Esophagus squamous epithelium (tissue), 5 donors: Measurements from ENCODE around the gene GMNN. TPM values are rescaled to one million over a fixed set of nuclear protein-coding genes. Genes with fewer than 3 reads are reported as not detected.

Experiments used
- DNase-seq: peaks from one replicate; lab custom pipeline; 2025; lab: John Stamatoyannopoulos, UW
- H3K27ac ChIP-seq, 4 donors: fragments of 200-600 bp; sonication (generic); one replicate each; pipeline ENCODE4 v1.5.1; 2016 to 2019; ENCODE audit warnings: mild to moderate bottlenecking in 1 of 4
- H3K27me3 ChIP-seq, 4 donors: fragments of 200-600 bp; sonication (generic); 1 replicate in 3 of 4; 2 replicates in 1 of 4; pipeline versions ENCODE4 v1.5.1 to v1.6.0; 2017 to 2021; ENCODE audit warnings: antibody characterized with exemption in 1 of 4
- H3K36me3 ChIP-seq, 3 donors: fragments of 200-600 bp; sonication (generic); one replicate each; pipeline ENCODE4 v1.5.1; 2016 to 2019
- H3K4me1 ChIP-seq, 3 donors: fragments of 200-600 bp; sonication (generic); one replicate each; pipeline ENCODE4 v1.5.1; 2017 to 2019
- H3K4me3 ChIP-seq, 4 donors: fragments of 200-600 bp; sonication (generic); 1 replicate in 3 of 4; 2 replicates in 1 of 4; pipeline ENCODE4 v1.5.1; 2016 to 2019; ENCODE audit warnings: mild to moderate bottlenecking in 2 of 4, moderate library complexity in 1 of 4
- H3K9me3 ChIP-seq, 3 donors: fragments of 200-600 bp; sonication (generic); one replicate each; pipeline ENCODE4 v1.5.1; 2016 to 2019
- CTCF ChIP-seq, 6 experiments: fragments of 450-650 bp in 4 of 6; fragments of 200-600 bp in 2 of 6; sonication (generic) in 2 of 6; IDR thresholded peaks; one replicate each; pipeline ENCODE4 v1.5.1; 2016 to 2019; ENCODE audit warnings: antibody characterized with exemption in 6 of 6, mild to moderate bottlenecking in 4 of 6, moderate library complexity in 4 of 6
- POLR2A ChIP-seq, 4 donors: fragments of 450-650 bp; IDR thresholded peaks; one replicate each; pipeline ENCODE4 v1.6.1; 2017; ENCODE audit warnings: antibody characterized with exemption in 4 of 4, mild to moderate bottlenecking in 4 of 4, moderate library complexity in 3 of 4
- WGBS, 2 donors: methylation state at CpG; one replicate each; pipeline ENCODE4 v1.1.5; 2018; 5-methylcytosine and 5-hydroxymethylcytosine counted together
- intact Hi-C: fragments of 100-400 bp; cut with DNase I; formaldehyde crosslinking; loops from one replicate; pipeline ENCODE4 v1.15.0; 2022
- total RNA-seq, 4 donors: library from RNA; depleted of rRNA; stranded (reverse); fragments of >200 nt; gene quantifications; one replicate each; pipeline ENCODE4 v1.1.0, GENCODE V29; 2016
- donor health status: DM: yes; HTN: yes; CAD: no.

Gene GMNN
- total RNA-seq, 4 donors from 2014 or later: 12.4 to 24.3 (median 16.3) TPM

- 89% methylated on average over 3 of the region's 3 CpGs for whole genome bisulfite sequencing, 2 donors
- peaks cover 0 to 7% (median 0%) of the 10 kb centered on the region in 3 donors for H3K36me3 ChIP-seq
- intact Hi-C loops: no loop called here
Measured at GRCh38 chr6:24829657-24830056, 54.9 kb downstream of the GMNN start.

GRCh38 chr6:24831771-24832716 lies 57.3 kb downstream of the GMNN start:
- H3K4me3 ChIP-seq: no peak overlapping the region
- no peaks in the 10 kb centered on the region for H3K27me3 ChIP-seq
- TF ChIP-seq CTCF (IDR thresholded peaks at IDR 0.05): no peak
- no peak for TF ChIP-seq POLR2A (IDR thresholded peaks at IDR 0.05)
- H3K4me1 ChIP-seq: peaks cover 0 to 42% (median 19%) of the 10 kb centered on the region in 3 donors
- no peaks in the 10 kb centered on the region for H3K9me3 ChIP-seq
- DNase-seq: no peak
- peaks cover 0 to 7% (median 0%) of the 10 kb centered on the region in 3 donors for H3K36me3 ChIP-seq
- intact Hi-C loops: no loop called here
- 72 to 78% methylated on average over 10 of the region's 10 CpGs for WGBS, 2 donors
- H3K27ac ChIP-seq: peak overlapping the region in 2 of 4 donors; percentile 15 to 39

More at GRCh38 chr6:24829657-24830056, 54.9 kb downstream of the GMNN start:
- no peak for DNase-seq
- Histone ChIP-seq H3K9me3 (no peaks in the 10 kb centered on the region), H3K4me3 (no peak overlapping the region), H3K27me3 (no peaks in the 10 kb centered on the region), H3K4me1 (peaks cover 0 to 36% (median 13%) of the 10 kb centered on the region in 3 donors), H3K27ac (no peak overlapping the region)
- TF ChIP-seq CTCF (IDR thresholded peaks at IDR 0.05) (no peak), POLR2A (IDR thresholded peaks at IDR 0.05) (no peak)

DNA sequence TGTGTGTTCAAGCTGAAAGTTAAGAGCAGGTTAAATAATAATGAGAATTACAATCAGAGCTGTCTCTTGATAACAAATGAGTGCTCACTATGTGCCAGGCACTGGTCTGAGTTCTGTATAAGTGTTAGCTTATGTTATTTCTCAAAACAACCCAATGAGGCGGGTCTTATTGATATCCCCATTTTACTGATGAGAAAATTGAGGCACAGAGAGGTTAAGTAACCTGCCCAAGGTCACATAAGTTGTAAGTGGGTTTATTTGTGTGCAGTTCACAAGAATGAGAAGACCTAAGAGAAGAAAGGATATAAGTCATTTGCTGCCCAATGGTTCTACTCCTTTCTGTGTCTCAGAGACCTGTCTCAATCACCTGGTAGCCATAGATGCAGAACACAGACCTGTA lies 58.1 kb downstream of the GMNN start:
- Histone ChIP-seq H3K27ac (peak overlapping the region in 1 of 4 donors; percentile 15), H3K27me3 (no peaks in the 10 kb centered on the region), H3K36me3 (peaks cover 0 to 2% (median 0%) of the 10 kb centered on the region in 3 donors), H3K4me1 (peaks cover 0 to 35% (median 12%) of the 10 kb centered on the region in 3 donors), H3K9me3 (no peaks in the 10 kb centered on the region), H3K4me3 (no peak overlapping the region)
- intact Hi-C loops: no loop called here
- 100% methylated on average over 1 of the region's 1 CpG for WGBS, 2 donors
- TF ChIP-seq CTCF (IDR thresholded peaks at IDR 0.05) (no peak), POLR2A (IDR thresholded peaks at IDR 0.05) (no peak)
- no peak for DNase-seq

DNA sequence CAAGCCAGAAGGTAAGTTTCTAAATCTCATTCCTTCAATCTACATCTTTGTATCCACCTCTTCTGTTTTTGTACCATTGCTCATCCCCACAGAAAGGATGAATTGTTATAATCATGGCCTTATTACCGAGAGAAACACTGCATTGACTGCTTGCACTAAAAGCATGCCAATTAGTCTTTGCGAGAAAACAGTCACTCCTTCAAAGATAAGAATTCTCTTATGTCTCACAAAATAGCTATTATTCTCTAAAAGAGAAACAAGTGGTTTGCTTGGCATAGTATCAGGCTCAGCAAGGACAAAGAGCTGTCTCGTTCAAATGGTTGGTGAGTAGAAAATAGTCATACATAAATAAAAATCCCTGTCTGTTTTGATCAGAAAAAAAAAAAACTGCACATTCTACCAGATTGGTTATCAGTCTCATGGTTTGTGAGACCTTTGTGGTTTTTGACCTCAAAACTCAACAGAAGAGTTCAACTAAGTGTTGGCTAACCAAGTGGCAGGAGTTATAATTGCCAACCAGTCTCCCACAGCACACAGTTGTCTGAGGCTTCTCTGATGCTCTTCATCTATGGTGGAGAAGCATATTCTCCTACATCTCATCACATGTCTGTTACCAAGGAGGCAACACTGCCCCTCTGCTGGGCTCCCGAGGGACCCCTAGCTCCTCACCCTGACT lies 59.1 kb downstream of the GMNN start:
- H3K9me3 ChIP-seq: no peaks in the 10 kb centered on the region
- peaks cover 0 to 29% (median 10%) of the 10 kb centered on the region in 3 donors for H3K4me1 ChIP-seq
- no peak overlapping the region for H3K4me3 ChIP-seq
- no peak for DNase-seq
- no peak overlapping the region for H3K27ac ChIP-seq
- WGBS, 2 donors: 85 to 88% methylated on average over 4 of the region's 4 CpGs
- no peaks in the 10 kb centered on the region for H3K36me3 ChIP-seq
- no peaks in the 10 kb centered on the region for H3K27me3 ChIP-seq
- intact Hi-C loops: no loop called here
- no peak for TF ChIP-seq POLR2A (IDR thresholded peaks at IDR 0.05)
- no peak for TF ChIP-seq CTCF (IDR thresholded peaks at IDR 0.05)

Other genes starting within 250 kb of the GMNN start
- gene KIAA0319, start 128.7 kb upstream of the GMNN start, total RNA-seq: under 1 TPM in 2 of 4 donors, not detected in 2; under 0.01 to 0.04 TPM
- 10 to 100 TPM; 12.2 to 31.9 (median 19.7) TPM for gene TDP2, start 108.0 kb upstream of the GMNN start, total RNA-seq
- gene ACOT13, start 107.9 kb upstream of the GMNN start, total RNA-seq: 1 to 10 TPM; 2.5 to 6.1 (median 3.6) TPM
- gene C6orf62, start 55.8 kb upstream of the GMNN start, total RNA-seq: 10 to 100 TPM; 38.5 to 82.9 (median 54.8) TPM
- not detected for gene ARMH2, start 24.0 kb downstream of the GMNN start, total RNA-seq
- 1 to 10 TPM in 3 of 4 donors, under 1 TPM in 1; 0.83 to 4.4 (median 3.3) TPM for gene RIPOR2, start 161.0 kb downstream of the GMNN start, total RNA-seq